H9 (cell line): Measurements from ENCODE around the gene POU5F1. TPM values are rescaled to one million over a fixed set of nuclear protein-coding genes. Genes with fewer than 3 reads are reported as not detected.

Experiments used
- DNase-seq: peaks from one replicate; pipeline ENCODE4 v3.0.0-alpha.2; 2017
- H2AFZ ChIP-seq: one replicate; pipeline ENCODE4 v1.6.1; 2013; ENCODE audit warnings: mild to moderate bottlenecking, low read length, control low read depth, moderate library complexity
- H2AK5ac ChIP-seq: 2 replicates; pipeline ENCODE4 v1.6.1; 2013; ENCODE audit warnings: low read length, control low read depth, mixed read lengths; ENCODE audit not compliant: insufficient read length
- H2BK120ac ChIP-seq: one replicate; pipeline ENCODE4 v1.6.1; 2013; ENCODE audit warnings: low read depth, mild to moderate bottlenecking, low read length, control low read depth, inconsistent platforms; ENCODE audit not compliant: poor library complexity, severe bottlenecking
- H2BK12ac ChIP-seq: 2 replicates; pipeline ENCODE4 v1.6.1; 2013; ENCODE audit warnings: low read length, control low read depth, mixed read lengths, low read depth; ENCODE audit not compliant: insufficient read length
- H2BK15ac ChIP-seq: 2 replicates; pipeline ENCODE4 v1.6.1; 2013; ENCODE audit warnings: low read depth, low read length, control low read depth
- H2BK20ac ChIP-seq: one replicate; pipeline ENCODE4 v1.6.1; 2013; ENCODE audit warnings: low read depth, mild to moderate bottlenecking, low read length, control low read depth, inconsistent platforms; ENCODE audit not compliant: poor library complexity, severe bottlenecking
- H2BK5ac ChIP-seq: 2 replicates; pipeline ENCODE4 v1.6.1; 2013; ENCODE audit warnings: low read length, control low read depth, mixed read lengths; ENCODE audit not compliant: insufficient read length
- H3K14ac ChIP-seq: 2 replicates; pipeline ENCODE4 v1.6.1; 2013; ENCODE audit warnings: low read length, control low read depth; ENCODE audit not compliant: insufficient read depth
- H3K18ac ChIP-seq: 2 replicates; pipeline ENCODE4 v1.6.1; 2013; ENCODE audit warnings: low read depth, mild to moderate bottlenecking, mixed read lengths, low read length, control low read depth; ENCODE audit not compliant: insufficient read length
- H3K23ac ChIP-seq: 2 replicates; pipeline ENCODE4 v1.6.1; 2013; ENCODE audit warnings: low read length, control low read depth, mixed read lengths, low read depth; ENCODE audit not compliant: insufficient read length
- H3K23me2 ChIP-seq: 2 replicates; pipeline ENCODE4 v1.6.1; 2013; ENCODE audit warnings: low read depth, mild to moderate bottlenecking, mixed read lengths, low read length, control low read depth; ENCODE audit not compliant: insufficient read length, poor library complexity, severe bottlenecking
- H3K27ac ChIP-seq: 2 replicates; pipeline ENCODE4 v1.5.1; 2013; ENCODE audit warnings: low read length, control low read depth, mixed read lengths, low read depth; ENCODE audit not compliant: insufficient read length
- H3K27me3 ChIP-seq: 2 replicates; pipeline ENCODE4 v1.6.1; 2013; ENCODE audit warnings: low read length, control low read depth, inconsistent platforms; ENCODE audit not compliant: insufficient read depth
- H3K4ac ChIP-seq: 2 replicates; pipeline ENCODE4 v1.6.1; 2013; ENCODE audit warnings: low read depth, mild to moderate bottlenecking, control low read depth, inconsistent platforms, low read length, moderate library complexity
- H3K4me1 ChIP-seq: 2 replicates; pipeline ENCODE4 v1.6.1; 2013; ENCODE audit warnings: low read length, control low read depth, inconsistent platforms; ENCODE audit not compliant: insufficient read depth
- H3K4me2 ChIP-seq: 2 replicates; pipeline ENCODE4 v1.6.1; 2013; ENCODE audit warnings: low read length, control low read depth, mixed read lengths; ENCODE audit not compliant: insufficient read length, insufficient read depth
- H3K56ac ChIP-seq: 2 replicates; pipeline ENCODE4 v1.6.1; 2013; ENCODE audit warnings: low read depth, mild to moderate bottlenecking, mixed read lengths, low read length, control low read depth; ENCODE audit not compliant: insufficient read length
- H3K79me1 ChIP-seq: 2 replicates; pipeline ENCODE4 v1.6.1; 2013; ENCODE audit warnings: low read depth, mild to moderate bottlenecking, moderate library complexity, low read length, control low read depth, inconsistent platforms; ENCODE audit not compliant: insufficient read depth, poor library complexity, severe bottlenecking
- H3K79me2 ChIP-seq: 2 replicates; pipeline ENCODE4 v1.6.1; 2013; ENCODE audit warnings: low read length, control low read depth, inconsistent platforms; ENCODE audit not compliant: insufficient read depth
- H3K9ac ChIP-seq: 2 replicates; pipeline ENCODE4 v1.6.1; 2013; ENCODE audit warnings: low read length, control low read depth, mixed read lengths; ENCODE audit not compliant: insufficient read length; ENCODE audit errors: extremely low read depth
- H3K9me3 ChIP-seq: one replicate; pipeline ENCODE4 v1.6.1; 2013; ENCODE audit warnings: low read depth, low read length, inconsistent platforms; ENCODE audit not compliant: control insufficient read depth
- H3T11ph ChIP-seq: one replicate; pipeline ENCODE4 v1.6.1; 2013; ENCODE audit warnings: mild to moderate bottlenecking, low read length, control low read depth, inconsistent platforms
- H4K20me1 ChIP-seq: one replicate; pipeline ENCODE4 v1.6.1; 2013; ENCODE audit not compliant: control insufficient read depth, insufficient read length, insufficient read depth
- H4K5ac ChIP-seq: 2 replicates; pipeline ENCODE4 v1.6.1; 2013; ENCODE audit warnings: low read depth, mild to moderate bottlenecking, mixed read lengths, low read length, control low read depth; ENCODE audit not compliant: insufficient read length
- H4K8ac ChIP-seq: replicated peaks from 2 replicates; pipeline ENCODE4 v1.6.1; 2013; ENCODE audit warnings: low read length, control low read depth, mixed read lengths, low read depth; ENCODE audit not compliant: insufficient read length
- H4K91ac ChIP-seq: 2 replicates; pipeline ENCODE4 v1.6.1; 2013; ENCODE audit warnings: low read depth, mild to moderate bottlenecking, moderate library complexity, mixed read lengths, low read length, control low read depth; ENCODE audit not compliant: insufficient read length
- H3K27ac Mint-ChIP-seq, 3 experiments: 2 replicates in 2 of 3; 3 replicates in 1 of 3; pipeline ENCODE4 v1.8.0; 2020 to 2021; ENCODE audit warnings: mixed read lengths in 3 of 3, mild to moderate bottlenecking in 1 of 3, moderate library complexity in 1 of 3
- H3K27me3 Mint-ChIP-seq: 2 replicates; pipeline ENCODE4 v1.8.0; 2021; ENCODE audit warnings: low read depth, mild to moderate bottlenecking, moderate library complexity, mixed read lengths
- H3K36me3 Mint-ChIP-seq, 3 experiments: 2 replicates in 2 of 3; 3 replicates in 1 of 3; pipeline ENCODE4 v1.8.0; 2020 to 2021; ENCODE audit warnings: low read depth in 3 of 3, mixed read lengths in 3 of 3; ENCODE audit not compliant: insufficient read depth in 1 of 3
- H3K4me1 Mint-ChIP-seq, 2 experiments: 2 replicates each; pipeline ENCODE4 v1.8.0; 2020; ENCODE audit warnings: mixed read lengths in 2 of 2
- H3K4me3 Mint-ChIP-seq, 2 experiments: 2 replicates in 1 of 2; 3 replicates in 1 of 2; pipeline ENCODE4 v1.8.0; 2020 to 2021; ENCODE audit warnings: mild to moderate bottlenecking in 2 of 2, mixed read lengths in 2 of 2, moderate library complexity in 1 of 2
- H3K9me3 Mint-ChIP-seq, 2 experiments: 2 replicates in 1 of 2; 3 replicates in 1 of 2; pipeline ENCODE4 v1.8.0; 2020; ENCODE audit warnings: mild to moderate bottlenecking in 2 of 2, mixed read lengths in 2 of 2, moderate library complexity in 1 of 2
- WGBS: extraction: QIAGEN DNeasy Blood & Tissue Kit; methylation state at CpG from one replicate; pipeline ENCODE4 v1.1.7; 2013; ENCODE audit warnings: missing lambda C conversion rate, low lambda C conversion rate, mixed read lengths; ENCODE audit not compliant: insufficient read length; ENCODE audit errors: extremely low coverage; 5-methylcytosine and 5-hydroxymethylcytosine counted together
- total RNA-seq: library from RNA; stranded (reverse); gene quantifications from 2 replicates; pipeline ENCODE4 v1.2.1, GENCODE V29; 2021
- TF ChIP-seq, protein P1 (sequence below): fragments of 200-600 bp; sonication (generic); conservative IDR thresholded peaks from 3 replicates; pipeline ENCODE4 v1.8.0; 2021; ENCODE audit warnings: antibody characterized with exemption, mild to moderate bottlenecking

POU5F1 gene
- total RNA-seq, 1 experiment from 2014 or later: 2,134 TPM

DNA sequence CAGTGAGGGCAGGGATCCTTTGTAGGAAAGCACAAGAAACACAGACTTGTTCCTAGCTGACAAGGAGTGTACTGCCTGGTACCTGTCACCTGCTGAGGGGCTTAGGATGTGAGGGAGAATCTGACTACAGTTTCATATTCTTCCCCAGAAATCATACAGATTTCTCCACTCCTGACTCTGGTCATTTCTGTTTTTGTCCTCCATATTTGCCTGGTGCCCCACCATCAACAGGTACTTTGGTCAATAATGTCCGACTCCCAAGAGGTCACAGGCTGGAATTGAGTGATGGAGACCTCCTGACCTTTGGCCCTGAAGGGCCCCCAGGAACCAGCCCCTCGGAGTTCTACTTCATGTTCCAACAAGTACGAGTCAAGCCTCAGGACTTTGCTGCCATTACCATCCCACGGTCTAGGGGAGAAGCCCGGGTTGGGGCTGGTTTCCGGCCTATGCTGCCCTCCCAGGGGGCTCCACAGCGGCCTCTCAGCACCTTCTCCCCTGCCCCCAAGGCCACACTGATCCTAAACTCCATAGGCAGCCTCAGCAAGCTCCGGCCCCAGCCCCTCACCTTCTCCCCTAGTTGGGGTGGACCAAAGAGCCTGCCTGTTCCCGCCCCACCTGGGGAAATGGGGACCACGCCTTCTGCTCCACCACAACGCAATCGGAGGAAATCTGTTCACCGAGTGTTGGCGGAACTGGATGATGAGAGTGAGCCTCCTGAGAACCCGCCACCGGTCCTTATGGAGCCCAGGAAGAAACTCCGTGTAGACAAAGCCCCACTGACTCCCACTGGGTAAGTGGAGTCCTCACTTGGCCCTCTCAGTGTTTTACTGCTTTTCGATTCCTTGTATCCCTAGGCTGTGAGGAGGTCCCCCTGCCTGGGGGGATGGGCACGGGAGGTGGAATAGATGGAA, 9.0 kb downstream of the POU5F1 start:
- Histone ChIP-seq H3K4me2 (no peak overlapping the region), H3K23me2 (peaks cover 14% of the 10 kb centered on the region), H3K4me1 (peaks cover 13% of the 10 kb centered on the region; the same call in 1 of the 2 replicates), H2AFZ (no peak overlapping the region), H3K18ac (no peak overlapping the region), H3K79me1 (no peaks in the 10 kb centered on the region), H2BK20ac (no peak overlapping the region), H3K27me3 (no peaks in the 10 kb centered on the region), H4K8ac (no peak overlapping the region), H3K14ac (no peak overlapping the region), H4K20me1 (no peaks in the 10 kb centered on the region), H2BK120ac (no peak overlapping the region), H3K79me2 (peaks cover 2% of the 10 kb centered on the region; the same call in 1 of the 2 replicates), H2BK12ac (no peak overlapping the region), H2BK15ac (no peak overlapping the region), H3K27ac (no peak overlapping the region), H4K91ac (no peak overlapping the region), H3T11ph (no peak overlapping the region), H4K5ac (no peak overlapping the region), H2AK5ac (no peak overlapping the region), H3K23ac (no peak overlapping the region), H3K9ac (no peak overlapping the region), H2BK5ac (no peak overlapping the region), H3K4ac (no peak overlapping the region), H3K56ac (no peak overlapping the region), H3K9me3 (no peaks in the 10 kb centered on the region)
- WGBS: no CpG with 5 or more reads among the region's 19 CpGs
- Mint-ChIP-seq H3K27me3 (peaks cover 2% of the 10 kb centered on the region; the same call in 1 of the 2 replicates), H3K4me3 (no peak overlapping the region), H3K36me3 (peaks cover 31 to 58% (median 57%) of the 10 kb centered on the region in 3 experiments; a peak in 6 of 7 replicates), H3K4me1 (peaks cover 53 to 64% of the 10 kb centered on the region in 2 experiments), H3K9me3 (no peaks in the 10 kb centered on the region), H3K27ac (peak overlapping the region in 2 of 3 experiments; percentile 36 to 88; a peak in 3 of 7 replicates)
- no peak for DNase-seq
- TF ChIP-seq, protein P1, sequence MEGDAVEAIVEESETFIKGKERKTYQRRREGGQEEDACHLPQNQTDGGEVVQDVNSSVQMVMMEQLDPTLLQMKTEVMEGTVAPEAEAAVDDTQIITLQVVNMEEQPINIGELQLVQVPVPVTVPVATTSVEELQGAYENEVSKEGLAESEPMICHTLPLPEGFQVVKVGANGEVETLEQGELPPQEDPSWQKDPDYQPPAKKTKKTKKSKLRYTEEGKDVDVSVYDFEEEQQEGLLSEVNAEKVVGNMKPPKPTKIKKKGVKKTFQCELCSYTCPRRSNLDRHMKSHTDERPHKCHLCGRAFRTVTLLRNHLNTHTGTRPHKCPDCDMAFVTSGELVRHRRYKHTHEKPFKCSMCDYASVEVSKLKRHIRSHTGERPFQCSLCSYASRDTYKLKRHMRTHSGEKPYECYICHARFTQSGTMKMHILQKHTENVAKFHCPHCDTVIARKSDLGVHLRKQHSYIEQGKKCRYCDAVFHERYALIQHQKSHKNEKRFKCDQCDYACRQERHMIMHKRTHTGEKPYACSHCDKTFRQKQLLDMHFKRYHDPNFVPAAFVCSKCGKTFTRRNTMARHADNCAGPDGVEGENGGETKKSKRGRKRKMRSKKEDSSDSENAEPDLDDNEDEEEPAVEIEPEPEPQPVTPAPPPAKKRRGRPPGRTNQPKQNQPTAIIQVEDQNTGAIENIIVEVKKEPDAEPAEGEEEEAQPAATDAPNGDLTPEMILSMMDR: no peak
